HG03280 (cell line): ENCODE data around the gene ENAH.
"Not testable (repeated sequence)": the region's sequence is repeated elsewhere in the genome, so short reads cannot be mapped to it uniquely, and the experiment has no call there.

ENCODE experiments used
- ATAC-seq: cut with Tn5 transposase; IDR thresholded peaks from one replicate; pipeline ENCODE4 v1.9.1; 2021; ENCODE audit warnings: mild to moderate bottlenecking, moderate library complexity; ENCODE audit not compliant: unreplicated experiment

Gene ENAH

GRCh38 chr1:225677350-225678124, 24.6 kb upstream of the ENAH start:
- no peak for ATAC-seq

DNA sequence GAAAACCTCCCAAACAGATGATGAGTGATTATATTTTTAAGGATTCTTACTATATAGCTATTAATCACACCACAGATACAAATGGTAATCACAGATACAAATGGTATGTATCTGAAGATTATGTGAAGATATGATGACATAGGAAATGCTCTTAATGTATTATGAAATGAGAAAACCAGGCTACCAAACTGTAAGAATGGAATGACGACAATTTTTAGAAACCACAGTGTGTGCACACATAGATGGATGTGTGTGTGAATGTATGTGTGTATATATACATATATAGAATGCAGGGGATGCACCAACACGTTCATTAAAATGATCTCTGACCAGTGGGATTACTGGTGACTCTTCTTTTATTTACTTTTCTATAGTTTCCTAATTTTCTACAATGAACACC, 21.5 kb upstream of the ENAH start:
- no peak for ATAC-seq

DNA sequence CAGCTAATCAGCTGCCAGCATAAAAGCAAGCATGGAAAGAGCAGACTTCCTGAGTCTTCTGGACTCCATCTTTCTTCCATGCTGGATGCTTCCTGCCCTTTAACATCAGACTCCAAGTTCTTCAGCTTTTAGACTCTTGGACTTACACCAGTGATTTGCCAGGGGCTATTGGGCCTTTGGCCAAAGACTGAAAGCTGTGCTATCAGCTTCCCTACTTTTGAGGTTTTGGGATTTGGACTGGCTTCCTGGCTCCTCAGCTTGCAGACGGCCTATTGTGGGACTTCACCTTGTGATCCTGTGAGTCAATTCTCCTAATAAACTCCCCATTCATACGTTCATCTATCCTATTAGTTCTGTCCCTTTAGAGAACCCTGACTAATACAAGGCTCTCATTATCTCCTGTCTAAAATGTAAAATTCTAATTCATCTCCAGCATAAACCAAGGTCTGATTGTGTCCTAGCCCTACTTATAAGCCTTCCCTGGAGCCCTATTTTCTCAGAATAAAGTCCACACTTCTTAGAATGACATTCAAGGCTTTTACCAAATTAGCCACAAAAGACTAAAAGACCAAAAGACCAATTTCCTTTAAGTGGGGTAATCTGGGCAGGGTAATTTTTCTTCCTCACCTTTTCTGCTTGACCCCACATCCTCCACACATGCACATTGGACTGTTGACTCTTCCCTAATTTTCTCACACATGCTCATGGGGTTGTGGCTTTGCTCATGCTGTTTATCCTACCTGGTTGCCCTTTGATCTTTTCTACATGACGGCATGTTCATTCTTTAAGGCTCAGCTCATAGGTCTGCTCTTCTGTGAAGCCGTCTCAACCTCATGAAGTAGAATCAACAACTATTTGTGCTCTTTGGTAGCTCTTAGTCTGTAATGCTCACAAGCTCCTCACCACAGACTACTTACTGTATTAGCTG, 18.1 kb upstream of the ENAH start:
- ATAC-seq, result no peak

DNA sequence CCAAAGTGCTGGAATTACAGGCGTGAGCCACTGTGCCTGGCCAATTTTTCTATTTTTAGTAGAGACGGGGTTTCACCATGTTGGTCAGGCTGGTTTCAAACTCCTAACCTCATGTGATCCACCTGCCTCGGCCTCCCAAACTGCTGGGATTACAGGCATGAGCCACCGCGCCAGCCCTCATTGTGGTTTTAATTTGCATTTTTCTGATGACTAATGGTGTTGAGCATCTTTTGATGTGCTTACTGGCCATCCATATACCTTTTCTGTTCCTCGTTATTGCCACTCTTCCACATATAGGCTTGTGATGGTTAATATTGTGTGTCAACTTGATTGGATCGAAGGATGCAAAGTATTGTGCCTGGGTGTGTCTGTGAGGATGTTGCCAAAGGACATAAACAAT, 17.4 kb upstream of the ENAH start:
- no peak for ATAC-seq

- no peak for ATAC-seq
These were observed 15.3 kb upstream of the ENAH start for GRCh38 chr1:225668222-225668621.

- no peak for ATAC-seq
These were observed 14.4 kb upstream of the ENAH start for GRCh38 chr1:225667362-225667761.

- ATAC-seq, result no peak
These were observed 13.6 kb upstream of the ENAH start for GRCh38 chr1:225666495-225666894.

- ATAC-seq, result no peak
These were observed 11.8 kb upstream of the ENAH start for GRCh38 chr1:225664762-225665161.

DNA sequence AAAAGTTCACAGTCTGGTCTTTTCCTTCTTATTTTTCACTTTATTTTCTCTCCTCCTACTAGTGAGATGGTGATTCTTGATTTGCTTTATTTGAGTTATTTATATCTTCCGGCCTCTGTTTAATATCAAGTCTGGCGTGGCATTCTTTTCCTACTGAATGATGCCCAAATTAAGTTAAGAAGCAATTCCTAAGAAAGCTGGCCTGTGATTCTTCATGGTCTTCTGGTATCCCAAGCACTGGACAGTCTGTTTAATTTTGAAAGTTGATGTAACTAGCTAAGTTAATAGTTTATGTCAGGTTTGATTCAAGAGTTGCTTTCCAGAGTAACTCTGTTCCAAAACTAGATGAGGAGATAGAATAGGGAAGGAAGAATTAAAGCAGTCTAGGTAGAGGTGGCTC, 9.2 kb upstream of the ENAH start:
- ATAC-seq, result no peak

DNA sequence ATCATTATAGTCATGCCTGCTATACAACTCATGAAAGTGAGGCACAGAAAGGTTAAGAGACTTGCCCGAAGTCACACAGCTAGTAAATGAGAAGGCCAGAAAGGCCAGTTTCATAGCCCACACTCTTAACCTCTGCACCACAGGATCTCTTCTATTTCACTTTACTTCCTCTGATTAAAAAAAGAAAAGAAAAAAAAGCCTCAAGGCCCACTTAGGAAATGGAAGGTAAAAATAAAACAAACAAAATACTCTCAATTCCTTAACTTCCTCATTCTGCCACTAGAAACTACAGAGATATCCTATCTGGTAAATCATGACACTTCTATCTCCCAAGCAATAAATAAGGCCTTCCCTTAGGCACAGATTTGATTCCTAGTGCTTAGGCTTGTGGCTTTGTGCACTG, 7.6 kb upstream of the ENAH start:
- no peak for ATAC-seq

DNA sequence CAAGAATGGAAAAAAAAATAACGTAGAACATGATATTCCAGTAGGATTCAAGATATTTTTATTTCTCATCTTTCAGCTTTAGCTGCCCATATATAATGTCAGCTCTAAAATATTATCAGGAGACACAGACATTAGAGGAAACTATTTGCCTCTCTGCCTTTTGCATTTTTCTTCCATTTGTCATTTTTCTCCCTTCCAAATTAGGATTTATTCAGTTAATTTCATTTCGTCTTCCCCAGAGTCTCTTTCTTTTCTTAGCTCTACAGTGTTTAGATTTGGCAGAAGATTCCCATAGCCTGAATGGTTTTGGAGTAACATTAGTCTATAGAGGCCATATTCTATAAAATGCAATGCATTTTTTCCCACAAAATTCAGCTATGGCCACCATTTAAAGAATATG, 5.1 kb upstream of the ENAH start:
- ATAC-seq, result no peak

- ATAC-seq, result no peak
These were observed 4.6 kb upstream of the ENAH start for GRCh38 chr1:225657462-225657989.

DNA sequence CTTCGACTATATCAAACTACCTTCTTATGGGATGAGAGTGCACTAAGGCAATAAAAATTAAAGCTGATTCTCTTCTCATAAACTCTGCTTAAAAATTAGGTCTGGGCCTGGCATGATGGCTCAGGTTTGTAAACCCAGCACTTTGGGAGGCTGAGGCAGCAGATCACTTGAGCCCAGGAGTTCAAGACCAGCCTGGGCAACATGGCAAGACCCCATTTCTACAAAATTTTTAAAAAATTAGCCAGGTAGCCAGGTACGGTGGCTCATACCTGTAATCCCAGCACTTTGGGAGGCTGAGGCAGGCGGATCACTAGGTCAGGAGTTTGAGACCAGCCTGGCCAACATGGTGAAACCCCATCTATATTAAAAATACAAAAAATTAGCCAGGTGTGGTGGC, 3.3 kb upstream of the ENAH start:
- not testable (repeated sequence) for ATAC-seq

GRCh38 chr1:225655509-225656258, 2.8 kb upstream of the ENAH start:
- ATAC-seq, result no peak

DNA sequence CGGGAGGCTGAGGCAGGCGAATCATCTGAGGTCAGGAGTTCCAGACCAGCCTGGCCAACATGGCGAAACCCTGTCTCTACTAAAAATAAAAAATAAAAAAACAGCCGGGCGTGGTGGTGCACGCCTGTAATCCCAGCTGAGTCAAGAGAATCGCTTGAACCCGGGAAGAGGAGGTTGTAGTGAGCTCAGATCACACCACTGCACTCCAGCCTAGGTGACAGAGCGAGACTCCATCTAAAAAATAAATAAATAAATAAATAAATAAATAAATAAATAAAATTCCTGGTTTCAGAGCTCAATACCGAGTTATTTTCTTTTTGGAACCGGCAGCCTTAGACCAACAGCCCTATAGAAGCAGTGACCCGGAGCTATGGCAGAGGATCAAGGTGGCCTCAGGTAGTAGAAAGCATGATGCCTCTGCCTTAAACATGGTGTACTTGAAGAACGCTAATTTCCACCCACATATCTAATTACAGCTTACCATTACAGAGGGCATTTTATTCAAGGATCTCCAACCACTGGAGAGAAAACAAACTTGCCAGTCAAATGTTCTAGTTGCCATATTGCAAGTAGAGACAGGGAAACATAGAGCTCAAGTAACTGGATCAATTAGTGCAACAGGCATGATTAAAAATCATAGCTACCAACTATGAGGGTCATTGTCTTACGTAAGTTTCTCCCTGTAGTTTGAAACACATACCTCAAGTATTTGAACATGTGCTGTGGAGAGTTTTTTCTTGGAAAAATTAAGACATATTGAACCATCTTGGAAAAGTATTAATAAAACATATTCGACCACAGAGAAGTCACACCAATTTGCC, 2.0 kb upstream of the ENAH start:
- ATAC-seq, result no peak

DNA sequence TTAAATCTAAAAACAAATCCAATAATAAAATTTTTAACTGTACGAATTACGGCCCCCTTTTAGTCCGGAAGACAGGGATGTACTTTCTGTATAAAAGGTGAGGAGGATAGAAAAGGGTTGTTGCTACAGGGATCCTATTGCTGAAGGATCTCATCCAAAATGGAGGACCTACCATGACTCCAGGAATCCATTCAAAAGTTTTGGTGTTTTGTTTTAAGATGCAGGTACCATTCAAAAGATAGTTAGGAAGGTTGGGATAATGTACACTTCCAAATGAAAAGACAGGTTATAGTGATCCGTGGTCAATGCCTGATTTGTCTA, 1.3 kb upstream of the ENAH start:
- no peak for ATAC-seq

DNA sequence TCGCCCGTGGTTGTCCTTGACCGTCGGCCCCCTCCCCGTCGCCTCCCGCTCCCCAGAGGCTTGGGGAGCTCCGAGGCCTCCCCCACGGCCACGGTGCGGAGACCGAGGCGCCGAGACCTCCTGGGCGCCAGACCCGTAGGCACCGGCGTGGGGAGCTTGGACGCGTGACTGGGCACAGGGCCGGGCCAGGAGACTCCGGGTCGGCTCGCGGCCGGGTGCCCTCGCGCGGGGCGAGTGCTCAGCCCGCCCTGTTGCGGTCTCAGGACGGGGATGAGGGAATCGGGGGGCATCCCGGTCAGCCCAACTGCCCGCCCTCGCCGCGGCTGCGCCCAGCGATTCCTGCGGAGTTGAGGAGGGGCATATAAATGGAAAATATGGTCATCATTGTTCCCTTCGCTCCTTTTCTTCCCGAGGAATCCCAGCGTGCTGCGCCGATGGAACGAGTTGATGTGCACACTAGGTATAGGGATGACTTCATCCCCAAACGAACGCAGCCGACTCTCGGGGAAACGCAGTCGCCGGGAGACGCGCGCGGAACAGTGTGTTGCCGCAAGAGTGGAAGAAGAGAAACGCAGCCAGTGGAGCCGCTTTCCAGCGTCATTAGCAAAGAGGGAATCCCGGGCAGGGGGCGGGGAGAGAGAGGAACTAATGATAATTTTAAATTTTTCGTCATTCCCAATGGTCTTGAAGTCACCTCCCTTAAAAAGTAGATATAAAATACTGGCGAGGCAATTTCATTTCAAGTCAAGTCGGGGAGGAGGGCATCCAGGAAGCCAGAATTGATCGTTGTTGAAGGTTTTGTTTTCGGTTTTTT, 747 bp upstream of the ENAH start:
- ATAC-seq, result no peak

DNA sequence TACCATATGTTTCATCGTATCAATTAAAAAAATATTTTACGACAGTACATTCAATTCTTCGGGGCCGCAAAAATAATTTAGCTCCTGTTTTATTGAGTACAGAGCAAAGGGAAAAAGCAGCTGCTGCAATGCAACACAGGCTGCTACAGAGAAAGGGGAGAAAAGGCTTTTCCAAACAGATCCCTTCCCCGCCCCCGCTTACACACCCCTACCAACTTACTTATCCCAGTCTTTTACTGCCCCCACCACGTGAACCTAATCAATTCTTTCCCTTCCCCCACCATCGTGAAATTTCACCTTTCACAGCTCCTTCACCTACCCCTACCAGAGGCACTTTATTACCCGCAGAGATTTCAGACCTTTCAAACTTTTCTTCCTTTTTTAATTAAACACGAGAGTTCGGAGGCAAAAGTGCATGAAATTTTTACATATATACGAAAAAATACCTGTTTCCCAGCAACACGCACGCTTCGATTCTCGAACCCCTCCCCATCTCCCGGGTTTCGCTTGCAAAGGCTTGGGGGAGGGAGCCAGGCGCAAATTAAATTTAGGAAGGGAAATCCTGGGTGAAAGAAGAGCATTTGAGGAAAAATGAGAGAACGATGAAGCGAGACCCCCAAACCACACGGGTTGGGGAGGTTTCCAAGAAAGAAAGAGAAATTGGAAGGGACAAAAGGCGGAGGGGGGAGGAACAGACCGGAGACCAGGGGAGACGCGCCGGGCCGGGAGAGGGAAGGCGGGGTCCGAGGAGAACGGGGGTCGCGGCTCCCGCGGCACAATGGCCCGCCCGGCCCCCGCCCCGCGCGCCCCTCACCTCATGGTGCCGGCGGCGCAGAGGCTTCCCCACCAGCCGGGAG, 823 bp downstream of the ENAH start:
- ATAC-seq, result no peak

GRCh38 chr1:225651376-225651871, 1.5 kb downstream of the ENAH start:
- ATAC-seq, result no peak
